Neutrophil (primary cell): Measurements from ENCODE around the gene UBE2J1.

ENCODE experiments used
- H3K27ac ChIP-seq: fragments of 200-600 bp; sonication (generic); 2 replicates; pipeline ENCODE4 v1.5.1; 2016; ENCODE audit warnings: mild to moderate bottlenecking, moderate library complexity
- H3K27me3 ChIP-seq: fragments of 200-600 bp; sonication (generic); 2 replicates; pipeline ENCODE4 v1.6.0; 2016; ENCODE audit warnings: mild to moderate bottlenecking
- H3K36me3 ChIP-seq: fragments of 200-600 bp; sonication (generic); 2 replicates; pipeline ENCODE4 v1.5.1; 2017
- H3K4me1 ChIP-seq, 2 experiments: fragments of 200-600 bp in 1 of 2; sonication (generic) in 1 of 2; 1 replicate in 1 of 2; 2 replicates in 1 of 2; pipeline versions ENCODE4 v1.5.1 to v1.6.1; 2013 to 2016; ENCODE audit warnings: low read depth in 1 of 2, low read length in 1 of 2, mild to moderate bottlenecking in 1 of 2, moderate library complexity in 1 of 2; ENCODE audit not compliant: control insufficient read depth in 1 of 2, insufficient read depth in 1 of 2
- H3K4me3 ChIP-seq, 2 experiments: fragments of 200-600 bp in 1 of 2; sonication (generic) in 1 of 2; 1 replicate in 1 of 2; 2 replicates in 1 of 2; pipeline ENCODE4 v1.5.1; 2013 to 2016; ENCODE audit warnings: low read depth in 1 of 2, low read length in 1 of 2, mild to moderate bottlenecking in 1 of 2, moderate library complexity in 1 of 2
- H3K9me3 ChIP-seq: fragments of 200-600 bp; sonication (generic); 2 replicates; pipeline ENCODE4 v1.5.1; 2016
- CTCF ChIP-seq: fragments of 200-600 bp; sonication (generic); IDR thresholded peaks from 2 replicates; pipeline ENCODE4 v1.5.1; 2016; ENCODE audit warnings: antibody characterized with exemption

The UBE2J1 gene

GRCh38 chr6:89385846-89386245, 33.3 kb upstream of the UBE2J1 start:
- no peak for TF ChIP-seq CTCF
- Histone ChIP-seq H3K4me3 (no peak overlapping the region), H3K36me3 (peaks cover 26% of the 10 kb centered on the region), H3K4me1 (peaks cover 14 to 33% of the 10 kb centered on the region in 2 experiments), H3K27me3 (no peaks in the 10 kb centered on the region), H3K9me3 (no peaks in the 10 kb centered on the region), H3K27ac (peak overlapping the region; percentile 30)

GRCh38 chr6:89385156-89385667, 32.7 kb upstream of the UBE2J1 start:
- H3K9me3 ChIP-seq = no peaks in the 10 kb centered on the region
- peaks cover 26% of the 10 kb centered on the region for H3K36me3 ChIP-seq
- H3K27me3 ChIP-seq = no peaks in the 10 kb centered on the region
- no peak overlapping the region for H3K4me3 ChIP-seq
- H3K27ac ChIP-seq = peak overlapping the region; percentile 19
- TF ChIP-seq CTCF = no peak
- H3K4me1 ChIP-seq = peaks cover 21 to 33% of the 10 kb centered on the region in 2 experiments

- Histone ChIP-seq H3K4me1 (peaks cover 54 to 57% of the 10 kb centered on the region in 2 experiments), H3K27me3 (no peaks in the 10 kb centered on the region), H3K27ac (peak overlapping the region; percentile 89), H3K4me3 (no peak overlapping the region), H3K36me3 (peaks cover 18% of the 10 kb centered on the region), H3K9me3 (no peaks in the 10 kb centered on the region)
- no peak for TF ChIP-seq CTCF
Measured at GRCh38 chr6:89381031-89381430, 28.5 kb upstream of the UBE2J1 start.

GRCh38 chr6:89379281-89379680, 26.8 kb upstream of the UBE2J1 start:
- H3K36me3 ChIP-seq = peaks cover 6% of the 10 kb centered on the region
- H3K4me1 ChIP-seq = peaks cover 68 to 71% of the 10 kb centered on the region in 2 experiments
- peak overlapping the region; percentile 89 for H3K27ac ChIP-seq
- H3K9me3 ChIP-seq = no peaks in the 10 kb centered on the region
- no peak for TF ChIP-seq CTCF
- peak overlapping the region; percentile 32 to 53 for H3K4me3 ChIP-seq
- no peaks in the 10 kb centered on the region for H3K27me3 ChIP-seq

- H3K27ac ChIP-seq = peak overlapping the region; percentile 89
Measured at GRCh38 chr6:89378628-89379027, 26.1 kb upstream of the UBE2J1 start.

More at GRCh38 chr6:89378628-89379027, 26.1 kb upstream of the UBE2J1 start:
- H3K9me3 ChIP-seq = no peaks in the 10 kb centered on the region
- TF ChIP-seq CTCF = no peak
- no peaks in the 10 kb centered on the region for H3K27me3 ChIP-seq
- H3K4me1 ChIP-seq = peaks cover 68 to 71% of the 10 kb centered on the region in 2 experiments
- H3K36me3 ChIP-seq = peaks cover 4% of the 10 kb centered on the region
- H3K4me3 ChIP-seq = peak overlapping the region; percentile 32 to 53
